ENCODE data around the gene ATP6V0C.
"Not testable (repeated sequence)": the region's sequence is repeated elsewhere in the genome, so short reads cannot be mapped to it uniquely, and the experiment has no call there.

ATP6V0C gene

DNA sequence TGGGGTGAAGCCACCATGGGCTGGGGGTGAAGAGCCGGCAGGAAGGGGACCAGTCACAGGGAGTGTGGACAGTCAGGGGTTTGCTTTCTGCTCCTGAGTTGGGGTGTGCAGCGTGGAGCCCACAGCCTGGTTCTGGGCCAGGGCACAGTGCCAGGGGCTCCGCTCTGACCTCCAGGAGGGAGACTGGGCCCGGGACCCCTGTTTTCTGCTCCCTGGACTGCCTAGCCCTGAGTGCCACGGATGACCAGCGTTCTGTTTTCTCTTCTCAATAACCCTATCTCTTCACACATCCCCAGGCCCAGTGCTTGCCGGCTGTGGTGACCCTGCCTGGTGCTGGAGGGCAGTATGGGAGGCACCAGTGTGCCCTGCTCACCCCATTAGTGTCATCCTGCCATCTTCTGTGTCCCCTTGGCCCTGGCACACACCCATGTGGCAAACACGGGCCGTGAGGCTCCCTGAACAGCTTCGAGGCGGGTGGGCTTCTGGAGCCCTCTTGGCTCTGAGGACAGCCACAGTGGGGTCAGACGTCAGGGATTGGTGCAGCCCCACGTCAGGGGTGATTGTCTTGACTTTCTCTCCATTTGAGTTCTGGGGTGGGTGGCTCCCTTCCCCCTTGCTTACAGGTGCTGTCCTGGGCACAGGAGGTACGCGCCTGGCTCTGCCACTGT lies 16.3 kb downstream of the ATP6V0C start:
- DNase-seq: no peak

DNA sequence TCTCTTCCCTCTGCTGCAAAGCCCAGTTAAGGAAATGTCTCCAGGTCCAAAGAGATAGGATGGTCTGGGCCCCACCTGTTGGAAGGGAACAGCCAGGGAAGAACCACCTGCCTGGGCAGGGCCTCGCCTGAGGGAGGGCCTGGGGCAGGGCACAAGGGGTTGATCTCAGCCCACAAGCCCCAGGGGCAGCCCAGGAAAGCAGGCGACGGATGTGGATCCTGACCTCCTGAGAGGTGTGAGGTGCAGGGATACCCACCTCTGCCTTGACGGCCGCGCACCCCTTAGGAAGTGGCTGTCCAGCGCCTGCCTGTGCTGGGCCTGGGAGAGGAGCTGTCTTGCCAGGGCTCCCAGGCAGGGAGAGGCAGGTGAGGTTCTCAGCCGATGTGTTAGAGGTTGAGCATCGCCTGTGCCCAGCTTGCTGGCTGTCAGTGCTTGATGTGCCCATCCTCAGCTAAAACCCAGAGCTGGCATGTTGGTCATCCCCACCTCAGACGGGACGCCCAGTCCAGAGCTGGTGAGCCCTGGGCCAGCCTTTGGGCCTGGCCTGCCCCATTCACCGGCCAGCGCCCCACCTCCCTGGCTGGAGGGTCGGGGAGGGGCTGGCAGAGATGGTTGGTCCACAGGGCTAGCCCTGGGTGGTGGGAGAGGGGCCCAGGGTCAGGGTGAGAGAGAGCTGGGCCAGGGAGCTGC lies 17.0 kb downstream of the ATP6V0C start:
- DNase-seq: no peak

DNA sequence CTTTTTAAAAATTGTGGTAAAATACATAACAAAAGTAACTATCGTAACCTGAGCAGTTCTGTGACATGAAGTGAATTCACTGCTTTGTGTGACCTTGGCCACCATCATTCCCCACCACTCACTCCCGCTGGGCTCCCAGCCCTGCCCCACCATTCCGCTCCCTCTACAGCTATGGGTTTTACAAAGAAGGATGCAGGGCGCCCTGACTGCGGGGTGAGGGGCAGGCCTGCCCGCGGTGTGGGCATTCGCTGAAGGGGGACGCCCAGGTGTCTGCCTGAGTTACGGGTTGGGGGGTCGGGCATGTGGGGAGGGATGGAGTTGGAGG lies 17.6 kb downstream of the ATP6V0C start, which contains the start of gene CEMP1:
Gene CEMP1 (minus strand): TSS at position 38 of the 325 bp plus-strand sequence. CDS start 335 bp downstream, outside the sequence.
- DNase-seq: no peak

GRCh38 chr16:2531696-2532493 lies 18.1 kb downstream of the ATP6V0C start:
- peak; percentile 98 for DNase-seq

GRCh38 chr16:2532494-2533141 lies 18.9 kb downstream of the ATP6V0C start:
- DNase-seq: peak; percentile 79

DNA sequence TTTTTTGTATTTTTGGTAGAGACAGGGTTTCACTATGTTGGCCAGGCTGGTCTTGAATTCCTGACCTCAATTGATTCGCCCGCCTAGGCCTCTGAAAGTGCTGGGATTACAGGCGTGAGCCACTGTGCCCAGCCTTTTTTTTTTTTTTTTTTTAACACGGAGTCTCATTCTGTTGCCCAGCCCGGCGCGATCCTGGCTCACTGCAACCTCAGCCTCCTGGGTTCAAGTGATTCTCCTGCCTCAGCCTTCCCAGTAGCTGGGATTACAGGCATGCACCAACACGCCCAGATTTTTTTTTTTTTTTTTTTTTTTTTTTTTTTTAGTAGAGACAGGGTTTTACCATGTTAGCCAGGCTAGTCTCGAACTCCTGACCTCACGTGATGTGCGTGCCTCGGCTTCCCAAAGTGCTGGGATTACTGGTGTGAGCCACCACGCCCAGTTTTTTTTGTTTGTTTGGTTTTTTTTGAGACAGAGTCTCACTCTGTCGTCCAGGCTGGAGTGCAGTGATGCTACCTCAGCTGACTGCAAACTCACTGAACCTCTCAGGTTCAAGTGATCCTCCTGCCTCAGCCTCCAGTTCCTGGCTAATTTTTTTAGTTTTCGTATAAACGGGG lies 19.5 kb downstream of the ATP6V0C start:
- not testable (repeated sequence) for DNase-seq

DNA sequence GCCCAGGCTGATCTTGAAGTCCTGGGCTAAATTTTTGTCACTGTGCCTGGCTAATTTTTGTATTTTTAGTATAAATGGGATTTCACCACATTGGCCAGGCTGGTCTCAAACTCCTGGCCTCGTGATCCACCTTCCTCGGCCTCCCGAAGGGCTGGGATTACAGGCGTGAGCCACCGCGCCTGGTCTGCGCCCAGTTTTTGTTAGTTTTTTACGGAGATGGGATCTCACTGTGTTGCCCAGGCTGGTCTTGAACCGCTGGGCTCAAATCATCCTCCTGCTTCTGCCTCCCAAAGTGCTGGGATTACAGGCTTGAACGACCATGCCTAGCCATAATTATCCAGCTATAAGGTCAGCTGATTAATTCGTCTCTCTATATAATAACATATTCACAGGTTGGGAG lies 20.2 kb downstream of the ATP6V0C start:
- DNase-seq: no peak

DNA sequence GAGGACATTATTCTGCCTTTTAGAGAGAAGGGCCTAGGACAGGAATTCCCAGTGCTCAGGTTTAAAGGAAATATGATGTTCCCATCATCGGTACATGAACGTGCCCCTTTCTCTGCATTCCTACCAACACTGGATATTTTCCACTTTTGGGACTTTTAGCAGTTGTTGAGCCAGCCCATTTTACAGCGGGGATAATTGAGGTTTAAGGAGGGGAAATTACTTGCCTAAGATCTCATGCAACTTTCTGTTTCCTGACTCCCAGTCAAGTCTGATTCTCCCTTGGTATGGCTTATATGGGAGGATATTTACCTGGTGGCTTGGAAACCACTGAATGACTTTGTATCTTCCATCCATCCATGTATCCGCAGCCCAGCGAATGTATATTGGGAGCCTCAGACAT lies 20.6 kb downstream of the ATP6V0C start:
- not testable (repeated sequence) for DNase-seq

DNA sequence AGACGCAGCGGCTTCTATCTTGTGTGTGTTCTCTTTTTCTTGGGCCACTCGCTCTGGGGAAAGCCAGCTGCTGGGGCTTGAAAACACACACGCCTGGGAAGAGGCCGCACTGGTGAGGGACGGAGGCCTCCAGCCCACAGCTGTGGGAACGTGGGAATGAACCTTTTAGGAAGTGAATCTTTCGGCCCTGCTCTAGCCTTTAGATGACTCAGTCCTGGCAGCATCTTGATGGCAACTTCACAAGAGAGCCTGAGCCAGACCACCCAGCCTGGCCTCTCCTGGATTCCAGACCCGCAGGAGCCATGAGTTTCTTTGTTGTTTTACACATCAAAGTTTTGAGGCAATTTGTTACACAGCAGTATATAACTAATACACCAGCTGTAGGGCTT lies 21.9 kb downstream of the ATP6V0C start:
- no peak for DNase-seq

DNA sequence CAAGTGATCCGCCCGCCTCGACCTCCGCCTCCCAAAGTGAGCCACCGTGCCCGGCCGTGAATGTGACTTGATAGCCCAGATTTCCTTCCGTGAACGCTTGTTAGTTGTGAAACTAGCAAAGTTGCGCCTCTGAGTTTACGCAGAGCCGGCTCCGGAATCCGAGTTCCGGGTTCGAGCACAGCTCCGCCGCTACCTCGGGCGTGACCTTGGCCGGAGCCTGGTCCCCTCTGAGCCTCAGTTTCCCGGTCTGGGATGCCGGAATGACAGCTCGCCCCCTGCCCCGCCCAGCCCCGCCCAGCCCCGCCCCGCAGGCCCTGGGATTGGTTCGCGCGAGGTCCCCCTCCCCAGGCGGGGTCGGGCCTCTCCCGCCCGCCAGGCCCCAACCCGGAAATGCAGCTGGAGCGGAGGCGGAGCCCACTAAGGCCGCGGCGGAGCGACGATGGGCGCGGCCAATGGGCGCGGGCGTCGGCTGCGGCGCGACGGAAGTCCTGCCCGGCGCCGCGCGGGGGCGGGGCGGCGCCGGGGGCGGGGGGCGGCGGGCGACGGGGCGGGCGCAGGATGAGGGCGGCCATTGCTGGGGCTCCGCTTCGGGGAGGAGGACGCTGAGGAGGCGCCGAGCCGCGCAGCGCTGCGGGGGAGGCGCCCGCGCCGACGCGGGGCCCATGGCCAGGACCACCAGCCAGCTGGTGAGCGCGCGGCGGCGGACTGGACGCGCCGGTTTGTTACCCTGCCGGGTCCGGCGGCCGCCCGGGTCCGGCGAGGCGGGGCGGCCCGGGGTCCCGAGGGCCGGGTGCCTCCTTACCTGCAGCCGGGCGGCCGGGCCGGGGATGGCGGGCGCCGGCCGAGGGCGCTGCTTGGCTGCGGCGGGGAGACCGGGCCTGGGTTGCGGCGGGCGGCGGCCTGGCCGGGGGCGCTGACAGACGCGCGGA lies 24.0 kb downstream of the ATP6V0C start, which contains the start of gene PDPK1:
Gene PDPK1 (plus strand): TSS at position 571 of the 929 bp plus-strand sequence. CDS start 92 bp downstream, at position 663.
- peak; percentile 98 for DNase-seq

GRCh38 chr16:2539192-2539844 lies 25.6 kb downstream of the ATP6V0C start:
- not testable (repeated sequence) for DNase-seq

DNA sequence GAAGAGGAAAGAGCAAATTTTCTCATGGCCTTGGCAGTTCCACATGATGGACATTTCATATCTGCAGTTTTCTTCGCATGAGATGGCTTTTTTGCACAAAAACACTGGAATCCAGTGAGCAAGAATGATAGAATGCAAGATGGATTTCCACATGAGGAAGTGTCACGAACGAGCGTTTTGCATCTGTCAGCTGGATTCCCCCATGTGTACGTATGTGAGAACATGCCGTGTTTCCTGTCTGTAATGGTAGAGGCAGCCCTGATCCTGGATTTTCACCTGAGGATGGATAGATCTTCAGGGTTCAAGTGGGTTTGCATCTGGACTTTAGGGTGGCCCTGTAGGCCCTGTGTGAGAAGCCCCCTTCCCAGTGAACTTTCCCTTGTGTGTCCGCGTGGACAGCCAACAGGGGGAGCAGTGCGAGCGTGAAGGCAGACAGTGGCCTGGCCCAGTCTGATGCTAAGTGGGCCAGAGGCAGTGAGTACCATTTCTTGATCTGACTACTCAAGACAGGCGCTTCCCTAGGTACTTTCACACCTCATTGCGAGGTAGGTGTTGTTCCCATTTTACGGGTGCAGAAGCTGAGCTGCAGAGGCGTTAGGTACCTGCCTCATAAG lies 26.2 kb downstream of the ATP6V0C start:
- not testable (repeated sequence) for DNase-seq

- DNase-seq: not testable (repeated sequence)
Measured at GRCh38 chr16:2540912-2541311, 27.2 kb downstream of the ATP6V0C start.

- not testable (repeated sequence) for DNase-seq
Measured at GRCh38 chr16:2541409-2541808, 27.7 kb downstream of the ATP6V0C start.

DNA sequence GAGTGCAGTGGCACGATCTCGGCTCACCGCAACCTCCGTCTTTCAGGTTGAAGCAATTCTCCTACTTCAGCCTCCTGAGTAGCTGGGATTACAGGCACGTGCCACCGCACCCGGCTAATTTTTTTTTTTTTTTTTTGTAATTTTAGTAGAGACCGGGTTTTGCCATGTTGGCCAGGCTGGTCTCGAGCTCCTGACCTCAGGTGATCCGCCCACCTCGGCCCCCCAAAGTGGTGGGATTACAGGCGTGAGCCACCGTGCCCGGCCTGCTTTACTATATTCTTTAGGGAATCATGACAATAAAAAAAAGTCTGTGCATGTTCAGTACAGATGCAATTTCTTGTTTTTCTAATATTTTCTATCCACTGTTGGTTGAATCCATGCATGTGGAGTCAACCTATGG lies 30.0 kb downstream of the ATP6V0C start:
- not testable (repeated sequence) for DNase-seq

DNA sequence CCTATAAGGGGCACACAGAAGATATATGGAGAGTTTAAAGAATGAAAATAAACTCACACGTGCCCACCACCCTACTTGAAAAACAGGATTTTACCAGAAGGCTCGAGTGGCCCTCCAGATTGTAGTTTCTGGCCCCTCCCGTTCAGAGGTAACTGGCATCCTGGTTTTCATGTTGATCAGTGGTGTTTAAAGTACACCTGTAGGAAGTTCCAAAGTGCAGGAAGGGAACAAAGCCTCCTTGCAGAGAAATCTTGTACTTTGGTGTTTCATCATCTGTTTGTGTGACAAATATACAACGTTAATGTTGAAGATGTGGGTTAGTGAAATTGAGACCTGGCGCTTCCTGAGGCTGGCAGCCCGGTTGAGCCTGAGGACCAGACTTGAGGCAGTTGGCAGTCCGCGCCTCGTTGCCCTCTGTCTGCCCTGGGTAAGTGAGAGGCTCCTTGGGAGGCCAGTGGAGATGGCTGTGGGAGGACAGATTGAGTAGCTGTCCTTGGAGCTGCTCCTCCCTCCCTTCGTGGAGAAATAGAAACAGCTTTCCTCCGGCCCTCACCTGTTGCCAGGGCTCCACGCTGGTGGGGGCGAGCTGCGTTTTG lies 36.6 kb downstream of the ATP6V0C start:
- not testable (repeated sequence) for DNase-seq

- DNase-seq: not testable (repeated sequence)
Measured at GRCh38 chr16:2551420-2551889, 37.7 kb downstream of the ATP6V0C start.

DNA sequence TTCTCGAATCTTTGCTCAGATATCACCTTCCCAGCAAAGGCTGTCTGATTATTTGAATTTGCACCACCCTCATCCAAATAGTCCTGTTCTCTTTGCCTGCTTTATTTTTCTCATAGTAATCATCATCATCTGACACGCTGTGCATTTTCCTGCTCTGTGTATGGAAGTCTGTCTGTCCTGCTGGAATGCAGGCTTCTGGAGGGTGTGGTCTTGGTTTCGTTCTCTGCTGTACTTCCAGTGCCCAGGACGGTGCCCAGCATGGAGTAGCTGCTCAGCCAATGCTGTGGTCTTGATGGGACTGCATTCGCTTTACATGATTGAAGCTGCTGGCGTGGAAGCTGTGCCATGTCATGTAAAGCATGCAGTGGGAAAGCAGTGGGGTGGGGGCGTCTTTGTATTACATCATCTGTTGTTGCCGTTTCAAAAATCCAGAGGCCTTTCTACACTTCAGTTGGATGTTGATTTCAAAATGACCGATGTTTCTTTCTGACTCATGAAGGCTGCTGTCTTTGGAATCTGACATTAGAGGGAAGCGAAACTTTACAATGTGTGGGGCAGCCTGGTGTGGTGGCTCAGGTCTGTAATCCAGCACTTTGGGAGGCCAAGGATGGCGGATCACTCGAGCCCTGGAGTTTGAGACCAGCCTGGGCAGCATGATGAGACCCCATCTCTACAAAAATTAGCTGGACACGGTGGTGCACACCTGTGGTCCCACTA lies 41.1 kb downstream of the ATP6V0C start:
- DNase-seq: not testable (repeated sequence)

GRCh38 chr16:2557150-2557549 lies 43.4 kb downstream of the ATP6V0C start:
- DNase-seq: not testable (repeated sequence)
